ENCODE data around the gene CAMK1. TPM values are rescaled to one million over a fixed set of nuclear protein-coding genes. Genes with fewer than 3 reads are reported as not detected.

Gene CAMK1
- total and polyA plus RNA-seq, 9 of the 15 experiments (the other 6 are each of a cell fraction or from before 2014, with no cell fraction given), result 0.23 to 10.7 (median 6.0) TPM

- TF ChIP-seq CTCF (IDR thresholded peaks at IDR 0.05 in 2 of 3, conservative IDR thresholded peaks at IDR 0.05 in 1 of 3; ENCODE audit: insufficient read depth in 2 of 3, low read depth in 1 of 3, low read length in 3 of 3) (peak in 1 of 3 experiments; percentile 18; a peak in 1 of 6 replicates), MTA3 (IDR thresholded peaks at IDR 0.05; ENCODE audit: borderline replicate concordance) (peak; percentile 41; the same call in 1 of the 2 replicates), KDM4B (IDR thresholded peaks at IDR 0.05; ENCODE audit: borderline replicate concordance in 2 of 2, low read depth in 1 of 2) (peak in 1 of 2 experiments; percentile 42; a peak in 1 of 4 replicates), NEUROD1 (IDR thresholded peaks at IDR 0.05; ENCODE audit: borderline replicate concordance, low read depth, low read length, partially characterized antibody) (peak; percentile 74), HDAC1 (IDR thresholded peaks at IDR 0.05) (peak in 1 of 2 experiments; percentile 43; a peak in 1 of 4 replicates), L3MBTL2 (IDR thresholded peaks at IDR 0.05) (peak; percentile 11; the same call in 1 of the 2 replicates), SRF (CRISPR knock-in tag; IDR thresholded peaks at IDR 0.05) (peak; percentile 99), POLR2H (tag; IDR thresholded peaks at IDR 0.05; ENCODE audit: low read depth) (peak; percentile 86), CREB3L1 (IDR thresholded peaks at IDR 0.05; ENCODE audit: borderline replicate concordance, low read depth) (peak; percentile 86), CREB1 (IDR thresholded peaks at IDR 0.05) (peak; percentile 37; the same call in 1 of the 2 replicates), CREB1 (CRISPR knock-in tag; IDR thresholded peaks at IDR 0.05) (no peak), NR2C2 (CRISPR knock-in tag; IDR thresholded peaks at IDR 0.05) (no peak), NR2C2 (tag; IDR thresholded peaks at IDR 0.05) (peak; percentile 78), RNF2 (IDR thresholded peaks at IDR 0.05) (peak; percentile 28; the same call in 1 of the 2 replicates), HIVEP1 (CRISPR knock-in tag; IDR thresholded peaks at IDR 0.05) (no peak), FOXJ2 (tag; IDR thresholded peaks at IDR 0.05) (peak; percentile 75), ATF1 (CRISPR knock-in tag; IDR thresholded peaks at IDR 0.05) (no peak), ATF1 (tag; IDR thresholded peaks at IDR 0.05) (peak; percentile 71; the same call in 1 of the 2 replicates), ZNF224 (CRISPR knock-in tag; IDR thresholded peaks at IDR 0.05) (no peak)
- TF ChIP-seq, protein P1, sequence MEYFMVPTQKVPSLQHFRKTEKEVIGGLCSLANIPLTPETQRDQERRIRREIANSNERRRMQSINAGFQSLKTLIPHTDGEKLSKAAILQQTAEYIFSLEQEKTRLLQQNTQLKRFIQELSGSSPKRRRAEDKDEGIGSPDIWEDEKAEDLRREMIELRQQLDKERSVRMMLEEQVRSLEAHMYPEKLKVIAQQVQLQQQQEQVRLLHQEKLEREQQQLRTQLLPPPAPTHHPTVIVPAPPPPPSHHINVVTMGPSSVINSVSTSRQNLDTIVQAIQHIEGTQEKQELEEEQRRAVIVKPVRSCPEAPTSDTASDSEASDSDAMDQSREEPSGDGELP (CRISPR knock-in tag; IDR thresholded peaks at IDR 0.05; ENCODE audit: borderline replicate concordance), result peak; percentile 73
- TF ChIP-seq, protein P2, sequence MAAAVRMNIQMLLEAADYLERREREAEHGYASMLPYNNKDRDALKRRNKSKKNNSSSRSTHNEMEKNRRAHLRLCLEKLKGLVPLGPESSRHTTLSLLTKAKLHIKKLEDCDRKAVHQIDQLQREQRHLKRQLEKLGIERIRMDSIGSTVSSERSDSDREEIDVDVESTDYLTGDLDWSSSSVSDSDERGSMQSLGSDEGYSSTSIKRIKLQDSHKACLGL (CRISPR knock-in tag; IDR thresholded peaks at IDR 0.05; ENCODE audit: borderline replicate concordance, poor library complexity, severe bottlenecking), result no peak
Measured at GRCh38 chr3:9792405-9793160, 22.8 kb upstream of the CAMK1 start, which contains the start of the genes ARPC4 and TADA3 (continued).
